NB4 (cell line): ENCODE data around the gene OR5W2.
"Not testable (repeated sequence)": the region's sequence is repeated elsewhere in the genome, so short reads cannot be mapped to it uniquely, and the experiment has no call there.

Source experiments
- DNase-seq: peaks from one replicate; pipeline ENCODE4 v3.0.0; 2010; ENCODE audit warnings: low read depth
- H3K4me3 ChIP-seq: one replicate; pipeline ENCODE4 v1.5.1; 2011; ENCODE audit warnings: mild to moderate bottlenecking, low read depth, low read length, moderate library complexity
- MYC ChIP-seq: IDR thresholded peaks from 2 replicates; pipeline ENCODE4 v1.6.1; 2011; ENCODE audit warnings: low read depth, low read length
- POLR2A ChIP-seq: IDR thresholded peaks from 2 replicates; pipeline ENCODE4 v1.6.1; 2011; ENCODE audit warnings: mild to moderate bottlenecking; ENCODE audit not compliant: insufficient read length; ENCODE audit errors: extremely low read depth
- TF ChIP-seq, protein P1 (sequence below): IDR thresholded peaks from one replicate; pipeline ENCODE4 v1.5.1; 2012; ENCODE audit warnings: low read depth, low read length
- TF ChIP-seq, protein P2 (sequence below): IDR thresholded peaks from 2 replicates; pipeline ENCODE4 v1.6.1; 2011; ENCODE audit warnings: low read depth, low read length

Gene OR5W2

DNA sequence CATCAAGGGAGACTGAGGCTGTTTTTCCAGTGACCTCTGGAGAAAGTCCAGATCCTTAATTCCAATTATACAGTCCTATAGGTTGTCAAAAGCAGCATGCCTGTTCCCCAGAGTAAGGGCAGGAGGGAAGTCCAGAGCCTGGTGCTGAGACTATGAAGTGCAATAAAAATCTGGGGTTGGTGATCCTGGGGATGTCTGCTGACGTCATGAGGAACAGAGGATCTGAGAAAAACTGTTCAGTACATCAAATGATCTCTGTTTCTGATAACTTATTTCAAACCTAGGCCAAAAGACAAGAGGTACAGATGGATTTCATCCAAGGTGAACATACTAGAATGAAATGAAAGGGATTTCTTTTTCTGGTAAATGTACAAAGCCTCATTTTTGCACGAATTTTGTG, 12.1 kb downstream of the OR5W2 start:
- DNase-seq: no peak
- TF ChIP-seq POLR2A: no peak
- TF ChIP-seq MYC: no peak
- TF ChIP-seq, protein P1, sequence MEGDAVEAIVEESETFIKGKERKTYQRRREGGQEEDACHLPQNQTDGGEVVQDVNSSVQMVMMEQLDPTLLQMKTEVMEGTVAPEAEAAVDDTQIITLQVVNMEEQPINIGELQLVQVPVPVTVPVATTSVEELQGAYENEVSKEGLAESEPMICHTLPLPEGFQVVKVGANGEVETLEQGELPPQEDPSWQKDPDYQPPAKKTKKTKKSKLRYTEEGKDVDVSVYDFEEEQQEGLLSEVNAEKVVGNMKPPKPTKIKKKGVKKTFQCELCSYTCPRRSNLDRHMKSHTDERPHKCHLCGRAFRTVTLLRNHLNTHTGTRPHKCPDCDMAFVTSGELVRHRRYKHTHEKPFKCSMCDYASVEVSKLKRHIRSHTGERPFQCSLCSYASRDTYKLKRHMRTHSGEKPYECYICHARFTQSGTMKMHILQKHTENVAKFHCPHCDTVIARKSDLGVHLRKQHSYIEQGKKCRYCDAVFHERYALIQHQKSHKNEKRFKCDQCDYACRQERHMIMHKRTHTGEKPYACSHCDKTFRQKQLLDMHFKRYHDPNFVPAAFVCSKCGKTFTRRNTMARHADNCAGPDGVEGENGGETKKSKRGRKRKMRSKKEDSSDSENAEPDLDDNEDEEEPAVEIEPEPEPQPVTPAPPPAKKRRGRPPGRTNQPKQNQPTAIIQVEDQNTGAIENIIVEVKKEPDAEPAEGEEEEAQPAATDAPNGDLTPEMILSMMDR: no peak
- TF ChIP-seq, protein P2, sequence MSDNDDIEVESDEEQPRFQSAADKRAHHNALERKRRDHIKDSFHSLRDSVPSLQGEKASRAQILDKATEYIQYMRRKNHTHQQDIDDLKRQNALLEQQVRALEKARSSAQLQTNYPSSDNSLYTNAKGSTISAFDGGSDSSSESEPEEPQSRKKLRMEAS: no peak
- no peak overlapping the region for H3K4me3 ChIP-seq

DNA sequence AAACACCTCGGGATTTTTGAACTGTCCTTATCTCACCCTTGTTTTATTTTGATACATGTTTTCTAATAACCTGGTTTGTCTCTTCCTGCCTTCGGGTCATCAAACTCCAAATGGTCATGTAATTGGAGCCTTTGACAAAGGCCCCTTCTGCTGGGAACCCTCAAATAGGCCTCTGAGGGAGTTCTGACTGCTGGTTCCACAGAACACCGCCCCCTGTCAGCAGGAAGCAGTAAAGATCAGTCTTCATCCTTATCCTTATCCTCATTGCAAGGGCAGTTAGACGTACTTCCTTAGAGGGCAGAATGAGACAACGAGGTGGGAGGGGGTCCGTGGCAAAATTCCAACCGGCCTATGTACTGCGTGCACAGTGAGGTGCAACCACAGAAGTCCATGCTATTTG, 19.2 kb downstream of the OR5W2 start:
- peak; percentile 13 for DNase-seq
- TF ChIP-seq MYC: no peak
- TF ChIP-seq, protein P1: peak; percentile 41
- no peak overlapping the region for H3K4me3 ChIP-seq

DNA sequence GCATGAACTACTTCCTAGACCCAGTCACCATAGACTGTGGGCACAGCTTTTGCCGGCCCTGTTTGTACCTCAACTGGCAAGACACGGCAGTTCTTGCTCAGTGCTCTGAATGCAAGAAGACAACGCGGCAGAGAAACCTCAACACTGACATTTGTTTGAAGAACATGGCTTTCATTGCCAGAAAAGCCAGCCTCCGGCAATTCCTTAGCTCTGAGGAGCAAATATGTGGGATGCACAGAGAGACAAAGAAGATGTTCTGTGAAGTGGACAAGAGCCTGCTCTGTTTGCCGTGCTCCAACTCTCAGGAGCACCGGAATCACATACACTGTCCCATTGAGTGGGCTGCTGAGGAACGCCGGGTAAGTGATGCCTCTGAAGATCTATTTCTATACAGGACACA, 28.9 kb downstream of the OR5W2 start:
- DNase-seq, H3K4me3 ChIP-seq: not testable (repeated sequence)

DNA sequence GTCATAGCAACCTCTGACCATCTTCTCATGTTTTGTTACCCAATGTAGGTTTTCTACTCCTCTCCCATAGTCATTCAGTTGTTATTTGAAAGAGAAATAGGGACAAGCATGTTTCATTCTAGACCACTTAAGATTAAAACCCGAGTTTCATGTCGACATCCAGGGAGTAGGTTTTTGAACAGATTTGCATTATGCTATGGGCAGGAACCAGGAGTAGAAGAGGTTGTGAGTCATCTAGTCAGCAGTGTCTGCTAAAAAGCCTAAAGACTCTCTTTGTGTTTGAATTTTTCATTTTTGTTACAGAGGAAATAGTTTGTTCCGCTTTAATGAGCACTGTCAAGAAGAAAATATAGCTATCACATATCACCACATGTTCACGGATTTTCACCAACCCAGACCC, 29.4 kb downstream of the OR5W2 start:
- H3K4me3 ChIP-seq, DNase-seq: not testable (repeated sequence)

DNA sequence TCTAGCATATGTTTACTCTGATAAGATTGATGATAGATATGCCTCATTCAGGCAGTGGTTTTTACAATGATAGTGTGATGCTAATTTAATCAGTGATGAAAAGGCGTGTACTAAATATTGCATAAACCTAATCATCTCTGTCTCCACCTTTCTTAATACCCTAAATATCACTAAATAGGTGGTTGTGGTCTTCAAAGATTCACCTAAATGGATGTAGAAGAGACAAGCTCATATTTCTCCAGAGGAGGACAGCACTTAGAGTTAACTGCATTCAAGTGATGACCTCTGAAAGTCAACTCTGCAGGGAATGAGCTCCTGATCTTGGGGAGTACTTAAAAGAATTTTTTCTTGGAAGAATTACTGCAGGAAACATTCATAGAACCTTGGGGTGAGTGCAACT, 31.4 kb downstream of the OR5W2 start, which contains the start of gene TRIM51:
TSS of gene TRIM51 (plus strand) at position 301 of the 400 bp plus-strand sequence. CDS start 2,132 bp downstream, outside the sequence.
- not testable (repeated sequence) for DNase-seq, H3K4me3 ChIP-seq

DNA sequence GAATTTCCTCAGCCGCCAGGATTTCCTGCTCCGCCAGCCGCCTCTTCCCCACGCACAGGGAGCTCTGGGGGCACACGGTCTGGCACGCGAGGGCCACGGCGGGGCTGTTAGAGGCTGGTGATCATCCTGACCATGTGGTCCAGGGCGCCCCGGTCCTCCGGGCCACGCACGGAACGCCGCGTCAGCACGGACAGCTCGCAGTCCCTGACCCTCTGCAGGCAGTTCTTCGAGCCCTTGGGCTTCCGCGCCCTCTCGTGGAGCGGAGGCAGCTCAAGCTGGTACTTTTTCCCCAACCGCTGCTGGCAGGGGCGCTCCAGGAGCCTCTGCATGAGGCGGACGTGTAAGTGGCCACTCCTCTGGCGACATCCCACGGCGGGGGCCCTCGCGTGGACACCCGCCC, 41.2 kb downstream of the OR5W2 start:
- H3K4me3 ChIP-seq, DNase-seq: not testable (repeated sequence)

DNA sequence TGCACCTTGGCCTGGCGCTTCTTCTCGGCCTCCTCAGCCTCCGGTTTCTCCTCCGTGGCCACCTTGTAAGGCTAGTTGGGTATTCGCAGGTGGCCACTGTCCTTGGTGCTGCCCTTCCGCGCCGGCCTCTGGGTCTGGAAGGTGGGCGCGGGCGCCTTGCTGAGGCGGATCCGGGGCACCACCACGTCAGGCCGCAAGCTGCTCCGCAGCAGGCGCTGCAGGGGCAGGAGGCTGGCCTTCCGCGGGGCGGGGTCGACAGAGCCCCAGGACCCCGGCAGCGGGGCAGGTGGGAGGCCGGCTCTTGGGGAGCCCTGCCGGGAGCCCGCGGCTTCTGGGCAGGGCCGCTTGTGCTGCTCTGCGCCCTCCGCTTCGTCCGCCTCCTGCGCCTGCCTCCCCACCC, 41.7 kb downstream of the OR5W2 start:
- not testable (repeated sequence) for H3K4me3 ChIP-seq, DNase-seq

DNA sequence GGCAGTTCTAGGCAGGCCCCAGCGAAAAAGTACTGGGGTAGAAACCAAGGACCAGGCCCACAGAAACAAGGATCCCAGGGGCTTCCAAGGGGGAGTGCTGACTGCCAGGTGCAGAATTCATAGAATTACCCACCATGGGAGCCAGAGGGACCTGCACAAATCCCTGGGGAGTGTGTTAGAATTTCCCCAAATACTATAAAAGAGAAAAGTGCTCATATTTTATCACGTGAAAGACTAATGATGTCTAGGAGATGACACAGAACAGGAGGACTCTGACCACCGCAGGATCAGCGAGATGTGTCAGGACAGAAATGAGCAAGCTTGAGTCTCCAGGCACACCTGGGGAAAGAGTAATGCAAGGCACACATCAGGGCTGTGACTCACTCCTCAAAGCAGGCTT, 47.0 kb downstream of the OR5W2 start:
- DNase-seq, H3K4me3 ChIP-seq: not testable (repeated sequence)
